Left lung (tissue), 10 donors: ENCODE measurements around the gene OR1J4. TPM values are rescaled to one million over a fixed set of nuclear protein-coding genes. Genes with fewer than 3 reads are reported as not detected.
"Not testable (repeated sequence)": the region's sequence is repeated elsewhere in the genome, so short reads cannot be mapped to it uniquely, and the experiment has no call there.

Experiments
- ATAC-seq: fragments of 200-7000 bp; cut with Tn5 transposase; one replicate; pipeline ENCODE4 v1.9.1; 2020; ENCODE audit warnings: moderate library complexity
- DNase-seq, 4 donors: peaks; one replicate each; pipeline ENCODE4 v3.0.0-alpha.2; 2013 to 2020
- H3K27ac ChIP-seq, 2 donors: fragments of 200-600 bp; sonication (generic) in 1 of 2; one replicate each; pipeline versions ENCODE4 v1.5.0 to v1.8.0; 2020 to 2021
- H3K27me3 ChIP-seq, 2 donors: fragments of 200-600 bp; sonication (generic) in 1 of 2; one replicate each; pipeline versions ENCODE4 v1.5.0 to v1.8.0; 2020 to 2021
- H3K36me3 ChIP-seq, 2 donors: fragments of 200-600 bp; sonication (generic) in 1 of 2; one replicate each; pipeline versions ENCODE4 v1.5.0 to v1.8.0; 2020 to 2021
- H3K4me1 ChIP-seq, 2 donors: fragments of 200-600 bp; one replicate each; pipeline ENCODE4 v1.8.0; 2021
- H3K4me3 ChIP-seq, 2 donors: fragments of 200-600 bp; sonication (generic) in 1 of 2; one replicate each; pipeline versions ENCODE4 v1.5.0 to v1.8.0; 2020 to 2021; ENCODE audit warnings: mild to moderate bottlenecking in 1 of 2
- H3K9me3 ChIP-seq, 2 donors: fragments of 200-600 bp; sonication (generic) in 1 of 2; one replicate each; pipeline versions ENCODE4 v1.5.0 to v1.8.0; 2020 to 2021
- CTCF ChIP-seq, 2 donors: fragments of 200-600 bp; sonication (generic) in 1 of 2; IDR thresholded peaks; one replicate each; pipeline versions ENCODE4 v1.5.0 to v1.8.0; 2021; ENCODE audit warnings: antibody characterized with exemption in 2 of 2
- intact Hi-C, 2 donors: fragments of 100-400 bp; cut with DNase I; formaldehyde crosslinking; loops; one replicate each; pipeline versions ENCODE4 v1.11.2 to v1.14.2; 2022
- polyA plus RNA-seq, 6 donors: library from polyadenylated mRNA; unstranded; fragments of 120-200 nt; gene quantifications; one replicate each; pipeline ENCODE4 v1.2.1, GENCODE V29; 2013; ENCODE audit not compliant: insufficient read length in 6 of 6
- total RNA-seq, 2 donors: library from RNA; stranded (reverse); fragmentation: NEBNext Ultra II Directional; extraction: Animal tissue kit (Norgen Biotek cat#: 25700); gene quantifications; one replicate each; pipeline ENCODE4 v1.2.1, GENCODE V29; 2021
- donor health status: DM: no; HTN: yes; CAD: no.
- donor health status: DM: no; HTN: no; CAD: no.

OR1J4 gene
- total and polyA plus RNA-seq, 8 donors: not detected

GRCh38 chr9:122519376-122519775 is 435 bp downstream of the OR1J4 start:
- Histone ChIP-seq H3K4me1 (no peaks in the 10 kb centered on the region), H3K9me3 (no peaks in the 10 kb centered on the region), H3K36me3 (no peaks in the 10 kb centered on the region), H3K4me3 (no peak overlapping the region), H3K27ac (no peak overlapping the region), H3K27me3 (no peaks in the 10 kb centered on the region)
- intact Hi-C loops: no loop called here
- no peak for ATAC-seq
- DNase-seq: no peak
- TF ChIP-seq CTCF (IDR thresholded peaks at IDR 0.05): no peak

GRCh38 chr9:122526602-122527001 is 7.7 kb downstream of the OR1J4 start:
- no peak overlapping the region for H3K27ac ChIP-seq
- no peak for TF ChIP-seq CTCF (IDR thresholded peaks at IDR 0.05)
- H3K36me3 ChIP-seq: no peaks in the 10 kb centered on the region
- H3K4me1 ChIP-seq: no peaks in the 10 kb centered on the region
- DNase-seq (no peak), ATAC-seq (no peak)
- no peaks in the 10 kb centered on the region for H3K9me3 ChIP-seq
- intact Hi-C loops: loop anchor here in 1 of 2 donors (10.0 kb wide), 1 partner anchor 58 kb away; the partner anchor contains the start of gene OR1L8
- no peak overlapping the region for H3K4me3 ChIP-seq
- peaks cover 0 to 12% of the 10 kb centered on the region in 2 donors for H3K27me3 ChIP-seq

- Histone ChIP-seq H3K36me3 (no peaks in the 10 kb centered on the region), H3K4me3 (no peak within 1 kb of the TSS), H3K4me1 (no peaks in the 10 kb centered on the region), H3K27me3 (peaks cover 0 to 12% of the 10 kb centered on the region in 2 donors), H3K9me3 (no peaks in the 10 kb centered on the region), H3K27ac (no peak within 1 kb of the TSS)
- ATAC-seq: no peak
- no peak for DNase-seq
- no peak for TF ChIP-seq CTCF (IDR thresholded peaks at IDR 0.05)
- intact Hi-C loops: loop anchor here in 1 of 2 donors (10.0 kb wide), 1 partner anchor 58 kb away; the partner anchor contains the start of gene OR1L8
Measured at GRCh38 chr9:122527193-122527592, 8.3 kb downstream of the OR1J4 start, which contains the start of gene OR1N1. TSS of gene OR1N1 (minus strand) at chr9:122527293. CDS start at chr9:122527293, 0 bp downstream.

- peaks cover 0 to 11% of the 10 kb centered on the region in 2 donors for H3K27me3 ChIP-seq
- H3K27ac ChIP-seq, H3K9me3 ChIP-seq, intact Hi-C loops, H3K36me3 ChIP-seq, ATAC-seq, H3K4me1 ChIP-seq, H3K4me3 ChIP-seq, DNase-seq: not testable (repeated sequence)
Measured at GRCh38 chr9:122531157-122531556, 12.2 kb downstream of the OR1J4 start.

GRCh38 chr9:122536134-122536533 is 17.2 kb downstream of the OR1J4 start:
- intact Hi-C loops: no loop called here
- DNase-seq (no peak), ATAC-seq (no peak)
- Histone ChIP-seq H3K36me3 (no peaks in the 10 kb centered on the region), H3K27ac (no peak overlapping the region), H3K9me3 (no peaks in the 10 kb centered on the region), H3K27me3 (no peaks in the 10 kb centered on the region), H3K4me1 (no peaks in the 10 kb centered on the region), H3K4me3 (no peak overlapping the region)
- no peak for TF ChIP-seq CTCF (IDR thresholded peaks at IDR 0.05)

- H3K9me3 ChIP-seq, H3K4me3 ChIP-seq, H3K4me1 ChIP-seq, H3K36me3 ChIP-seq, intact Hi-C loops, H3K27ac ChIP-seq, H3K27me3 ChIP-seq, DNase-seq, ATAC-seq: not testable (repeated sequence)
Measured at GRCh38 chr9:122537066-122537465, 18.1 kb downstream of the OR1J4 start.
